Measurements from ENCODE around the gene FST.

DNA sequence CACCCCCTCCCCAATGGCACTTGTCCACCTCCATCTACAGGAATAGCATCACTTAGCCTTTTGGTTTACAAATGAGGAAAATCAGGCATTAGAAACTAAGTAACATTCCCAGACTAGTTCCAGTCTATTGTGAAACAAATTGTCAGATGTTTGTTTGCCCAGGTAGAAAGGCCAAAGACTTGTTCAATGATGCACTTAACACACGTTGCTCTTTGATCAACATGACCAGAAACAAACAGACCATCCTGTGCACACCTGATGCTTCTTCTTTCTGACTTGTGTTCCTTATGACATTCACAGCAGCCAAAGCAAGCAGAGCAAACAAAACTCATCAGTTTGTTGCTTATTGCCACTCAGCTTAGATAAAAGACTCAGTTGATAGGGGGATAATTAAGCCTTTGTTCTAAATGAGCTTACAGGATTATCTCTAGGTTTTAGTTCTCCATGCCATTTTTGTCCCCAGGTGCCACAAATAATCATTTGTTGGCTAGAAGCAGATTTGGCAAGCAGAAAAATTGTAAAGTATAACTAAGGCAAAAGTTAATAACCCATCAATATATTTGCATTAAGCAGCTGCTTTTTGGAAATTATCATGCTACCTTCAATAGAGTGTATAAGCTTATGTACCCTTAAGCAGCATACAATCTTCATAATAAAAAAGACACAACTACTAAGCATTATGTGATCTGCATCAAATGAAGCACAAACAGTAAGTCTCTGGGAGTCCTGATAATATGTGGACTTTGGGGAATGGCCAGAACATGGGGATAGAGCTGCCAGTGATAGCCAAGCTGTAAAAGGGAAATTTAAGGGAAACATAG lies 26.3 kb upstream of the FST start:
- TF ChIP-seq, protein P1, sequence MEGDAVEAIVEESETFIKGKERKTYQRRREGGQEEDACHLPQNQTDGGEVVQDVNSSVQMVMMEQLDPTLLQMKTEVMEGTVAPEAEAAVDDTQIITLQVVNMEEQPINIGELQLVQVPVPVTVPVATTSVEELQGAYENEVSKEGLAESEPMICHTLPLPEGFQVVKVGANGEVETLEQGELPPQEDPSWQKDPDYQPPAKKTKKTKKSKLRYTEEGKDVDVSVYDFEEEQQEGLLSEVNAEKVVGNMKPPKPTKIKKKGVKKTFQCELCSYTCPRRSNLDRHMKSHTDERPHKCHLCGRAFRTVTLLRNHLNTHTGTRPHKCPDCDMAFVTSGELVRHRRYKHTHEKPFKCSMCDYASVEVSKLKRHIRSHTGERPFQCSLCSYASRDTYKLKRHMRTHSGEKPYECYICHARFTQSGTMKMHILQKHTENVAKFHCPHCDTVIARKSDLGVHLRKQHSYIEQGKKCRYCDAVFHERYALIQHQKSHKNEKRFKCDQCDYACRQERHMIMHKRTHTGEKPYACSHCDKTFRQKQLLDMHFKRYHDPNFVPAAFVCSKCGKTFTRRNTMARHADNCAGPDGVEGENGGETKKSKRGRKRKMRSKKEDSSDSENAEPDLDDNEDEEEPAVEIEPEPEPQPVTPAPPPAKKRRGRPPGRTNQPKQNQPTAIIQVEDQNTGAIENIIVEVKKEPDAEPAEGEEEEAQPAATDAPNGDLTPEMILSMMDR (IDR thresholded peaks at IDR 0.05 in 2 of 3, conservative IDR thresholded peaks at IDR 0.05 in 1 of 3; ENCODE audit: control insufficient read depth in 2 of 3, extremely low read depth in 1 of 3, insufficient read depth in 1 of 3, low read depth in 3 of 3, low read length in 3 of 3): no peak
- TF ChIP-seq, protein P2, sequence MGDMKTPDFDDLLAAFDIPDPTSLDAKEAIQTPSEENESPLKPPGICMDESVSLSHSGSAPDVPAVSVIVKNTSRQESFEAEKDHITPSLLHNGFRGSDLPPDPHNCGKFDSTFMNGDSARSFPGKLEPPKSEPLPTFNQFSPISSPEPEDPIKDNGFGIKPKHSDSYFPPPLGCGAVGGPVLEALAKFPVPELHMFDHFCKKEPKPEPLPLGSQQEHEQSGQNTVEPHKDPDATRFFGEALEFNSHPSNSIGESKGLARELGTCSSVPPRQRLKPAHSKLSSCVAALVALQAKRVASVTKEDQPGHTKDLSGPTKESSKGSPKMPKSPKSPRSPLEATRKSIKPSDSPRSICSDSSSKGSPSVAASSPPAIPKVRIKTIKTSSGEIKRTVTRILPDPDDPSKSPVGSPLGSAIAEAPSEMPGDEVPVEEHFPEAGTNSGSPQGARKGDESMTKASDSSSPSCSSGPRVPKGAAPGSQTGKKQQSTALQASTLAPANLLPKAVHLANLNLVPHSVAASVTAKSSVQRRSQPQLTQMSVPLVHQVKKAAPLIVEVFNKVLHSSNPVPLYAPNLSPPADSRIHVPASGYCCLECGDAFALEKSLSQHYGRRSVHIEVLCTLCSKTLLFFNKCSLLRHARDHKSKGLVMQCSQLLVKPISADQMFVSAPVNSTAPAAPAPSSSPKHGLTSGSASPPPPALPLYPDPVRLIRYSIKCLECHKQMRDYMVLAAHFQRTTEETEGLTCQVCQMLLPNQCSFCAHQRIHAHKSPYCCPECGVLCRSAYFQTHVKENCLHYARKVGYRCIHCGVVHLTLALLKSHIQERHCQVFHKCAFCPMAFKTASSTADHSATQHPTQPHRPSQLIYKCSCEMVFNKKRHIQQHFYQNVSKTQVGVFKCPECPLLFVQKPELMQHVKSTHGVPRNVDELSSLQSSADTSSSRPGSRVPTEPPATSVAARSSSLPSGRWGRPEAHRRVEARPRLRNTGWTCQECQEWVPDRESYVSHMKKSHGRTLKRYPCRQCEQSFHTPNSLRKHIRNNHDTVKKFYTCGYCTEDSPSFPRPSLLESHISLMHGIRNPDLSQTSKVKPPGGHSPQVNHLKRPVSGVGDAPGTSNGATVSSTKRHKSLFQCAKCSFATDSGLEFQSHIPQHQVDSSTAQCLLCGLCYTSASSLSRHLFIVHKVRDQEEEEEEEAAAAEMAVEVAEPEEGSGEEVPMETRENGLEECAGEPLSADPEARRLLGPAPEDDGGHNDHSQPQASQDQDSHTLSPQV (IDR thresholded peaks at IDR 0.05): no peak
- TF ChIP-seq EZH2 (IDR thresholded peaks at IDR 0.05; ENCODE audit: borderline replicate concordance, control insufficient read depth, low read depth, low read length): no peak
- TF ChIP-seq BRCA1 (IDR thresholded peaks at IDR 0.05; ENCODE audit: low read depth, low read length): no peak
- no peak for TF ChIP-seq HCFC1 (IDR thresholded peaks at IDR 0.05; ENCODE audit: low read length)
- no peak for TF ChIP-seq CREM (IDR thresholded peaks at IDR 0.05; ENCODE audit: low read depth)
- TF ChIP-seq SREBF1 (IDR thresholded peaks at IDR 0.05; ENCODE audit: low read length): no peak
- no peak for TF ChIP-seq TAF1 (IDR thresholded peaks at IDR 0.05; ENCODE audit: borderline replicate concordance, low read depth, low read length)
- TF ChIP-seq, protein P3, sequence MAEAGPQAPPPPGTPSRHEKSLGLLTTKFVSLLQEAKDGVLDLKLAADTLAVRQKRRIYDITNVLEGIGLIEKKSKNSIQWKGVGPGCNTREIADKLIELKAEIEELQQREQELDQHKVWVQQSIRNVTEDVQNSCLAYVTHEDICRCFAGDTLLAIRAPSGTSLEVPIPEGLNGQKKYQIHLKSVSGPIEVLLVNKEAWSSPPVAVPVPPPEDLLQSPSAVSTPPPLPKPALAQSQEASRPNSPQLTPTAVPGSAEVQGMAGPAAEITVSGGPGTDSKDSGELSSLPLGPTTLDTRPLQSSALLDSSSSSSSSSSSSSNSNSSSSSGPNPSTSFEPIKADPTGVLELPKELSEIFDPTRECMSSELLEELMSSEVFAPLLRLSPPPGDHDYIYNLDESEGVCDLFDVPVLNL (IDR thresholded peaks at IDR 0.05; ENCODE audit: low read depth, low read length): no peak
- TF ChIP-seq SUZ12 (IDR thresholded peaks at IDR 0.05; ENCODE audit: unreplicated experiment): no peak

Measured in GM12878 (cell line).